Measurements from ENCODE around the gene SLC30A2. TPM values are rescaled to one million over a fixed set of nuclear protein-coding genes. Genes with fewer than 3 reads are reported as not detected.

The SLC30A2 gene
- polyA plus RNA-seq, 2 of the 4 experiments (the other 2 are of a cell fraction) = not detected

DNA sequence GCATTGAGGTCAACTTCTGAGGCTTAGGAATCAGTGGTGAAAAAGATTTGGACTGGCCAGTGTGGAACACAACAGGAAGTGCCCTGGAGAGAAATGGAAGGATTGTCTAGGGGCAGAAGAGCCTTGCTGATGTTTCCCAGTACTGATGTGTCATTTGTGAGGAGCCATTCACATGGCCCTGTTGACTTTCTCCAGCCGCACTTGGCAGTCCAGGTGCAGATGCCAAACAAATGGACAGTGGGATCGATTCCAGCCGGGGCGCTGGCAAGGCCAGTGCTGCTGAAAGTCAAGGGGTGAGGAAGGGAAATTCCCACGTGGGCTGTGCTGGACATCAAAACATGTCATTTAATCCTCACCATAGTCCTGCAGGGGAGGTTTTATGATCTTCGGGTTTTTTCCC is 26.4 kb upstream of the SLC30A2 start:
- Histone ChIP-seq H3K4me3 (no peak overlapping the region), H3K9me3 (no peaks in the 10 kb centered on the region), H3K4me2 (no peak overlapping the region), H3K27ac (no peak overlapping the region), H3K4me1 (no peaks in the 10 kb centered on the region)
- ChIA-PET CTCF (interaction anchor here (0.7 kb wide), 1 partner anchor 63 kb away, joined by 4 read pairs; no protein-coding TSS in a partner anchor), POLR2A (no interaction called here)
- TF ChIP-seq HOXB13 (CRISPR knock-in tag; IDR thresholded peaks at IDR 0.05; ENCODE audit: low read depth) = no peak
- TF ChIP-seq POLR2AphosphoS2 (conservative IDR thresholded peaks at IDR 0.05; ENCODE audit: low read length) = no peak
- TF ChIP-seq KDM1A (IDR thresholded peaks at IDR 0.05; ENCODE audit: low read depth) = no peak
- ATAC-seq (no peak), DNase-seq (ENCODE audit: low read depth in 1 of 2, low spot score in 1 of 2) (no peak), FAIRE-seq (no peak)
- WGBS (ENCODE audit: missing lambda C conversion rate) = 39% methylated on average over 6 of the region's 6 CpGs

DNA sequence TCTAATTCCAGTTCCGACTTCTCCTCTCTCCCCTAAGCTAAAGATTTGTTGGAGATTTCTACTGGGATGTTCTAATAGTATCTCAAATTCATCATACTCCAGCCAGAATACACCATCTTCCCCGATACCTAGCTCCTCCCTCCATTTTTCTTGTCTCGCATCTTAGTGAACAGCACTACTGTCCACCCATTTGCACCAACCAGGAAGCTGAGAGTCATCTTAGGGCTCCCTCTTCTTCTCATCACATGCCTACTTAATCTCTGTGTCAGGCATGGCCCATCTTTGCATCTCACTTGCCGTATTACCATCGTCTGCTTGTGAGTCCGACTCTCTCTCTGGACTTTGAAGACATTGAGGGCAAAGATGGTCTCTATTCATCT is 25.0 kb upstream of the SLC30A2 start:
- DNase-seq (ENCODE audit: low read depth in 1 of 2, low spot score in 1 of 2) (no peak), ATAC-seq (no peak), FAIRE-seq (no peak)
- Histone ChIP-seq H3K4me2 (no peak overlapping the region), H3K4me1 (no peaks in the 10 kb centered on the region), H3K9me3 (no peaks in the 10 kb centered on the region), H3K4me3 (no peak overlapping the region), H3K27ac (no peak overlapping the region)
- no peak for TF ChIP-seq ESRRA (IDR thresholded peaks at IDR 0.05; ENCODE audit: borderline replicate concordance, low read length)
- no peak for TF ChIP-seq GATA3 (IDR thresholded peaks at IDR 0.05; ENCODE audit: borderline replicate concordance)
- no peak for TF ChIP-seq RAD21 (conservative IDR thresholded peaks at IDR 0.05 in 1 of 2, IDR thresholded peaks at IDR 0.05 in 1 of 2)
- no peak for TF ChIP-seq HOXA7 (CRISPR knock-in tag; IDR thresholded peaks at IDR 0.05)
- TF ChIP-seq EHF (CRISPR knock-in tag; IDR thresholded peaks at IDR 0.05) = no peak
- no peak for TF ChIP-seq JUN (IDR thresholded peaks at IDR 0.05)
- no peak for TF ChIP-seq BHLHE40 (IDR thresholded peaks at IDR 0.05; ENCODE audit: low read depth, low read length)
- no peak for TF ChIP-seq KDM1A (IDR thresholded peaks at IDR 0.05; ENCODE audit: low read depth)
- WGBS (ENCODE audit: missing lambda C conversion rate) = 63% methylated on average over 6 of the region's 6 CpGs
- ChIA-PET POLR2A (no interaction called here), CTCF (interaction anchor here (1.3 to 1.4 kb wide), 2 partner anchors 12 to 15 kb away, joined by 3 read pairs; no protein-coding TSS in a partner anchor)

DNA sequence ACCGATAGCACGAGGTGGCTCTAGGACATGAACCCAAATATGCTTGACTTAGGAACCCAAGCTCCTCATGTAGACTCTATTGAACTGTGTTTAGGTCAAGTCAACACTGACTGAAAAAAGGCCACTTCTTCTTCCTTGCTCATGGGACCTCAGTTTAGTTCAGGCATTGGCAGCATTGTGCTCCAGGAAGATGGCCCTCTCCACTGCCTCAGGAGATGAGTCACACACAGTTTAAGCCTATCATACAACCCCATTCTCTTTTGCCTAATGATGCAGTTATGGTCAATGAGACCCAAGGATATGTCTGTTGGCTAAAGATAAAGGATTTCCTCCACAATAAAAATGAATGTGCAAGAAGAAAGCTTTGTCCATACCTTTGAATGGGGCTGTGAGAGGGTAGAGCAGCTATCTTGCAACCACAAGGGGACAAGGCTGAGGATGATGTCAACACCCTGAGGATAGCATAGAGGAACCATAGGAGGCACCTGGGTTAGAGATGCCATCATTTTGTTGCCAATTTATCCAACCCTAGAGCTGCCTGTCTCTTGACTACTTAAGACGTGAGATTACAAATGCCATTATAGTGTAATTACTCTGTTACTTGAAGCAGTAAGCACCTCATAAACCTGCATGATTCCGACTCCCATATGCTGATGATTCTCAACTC is 24.5 kb upstream of the SLC30A2 start:
- no peak overlapping the region for H3K27ac ChIP-seq
- TF ChIP-seq GATA3 (IDR thresholded peaks at IDR 0.05; ENCODE audit: borderline replicate concordance) = no peak
- no peak for TF ChIP-seq HOXB13 (CRISPR knock-in tag; IDR thresholded peaks at IDR 0.05; ENCODE audit: low read depth)
- TF ChIP-seq, protein P1, sequence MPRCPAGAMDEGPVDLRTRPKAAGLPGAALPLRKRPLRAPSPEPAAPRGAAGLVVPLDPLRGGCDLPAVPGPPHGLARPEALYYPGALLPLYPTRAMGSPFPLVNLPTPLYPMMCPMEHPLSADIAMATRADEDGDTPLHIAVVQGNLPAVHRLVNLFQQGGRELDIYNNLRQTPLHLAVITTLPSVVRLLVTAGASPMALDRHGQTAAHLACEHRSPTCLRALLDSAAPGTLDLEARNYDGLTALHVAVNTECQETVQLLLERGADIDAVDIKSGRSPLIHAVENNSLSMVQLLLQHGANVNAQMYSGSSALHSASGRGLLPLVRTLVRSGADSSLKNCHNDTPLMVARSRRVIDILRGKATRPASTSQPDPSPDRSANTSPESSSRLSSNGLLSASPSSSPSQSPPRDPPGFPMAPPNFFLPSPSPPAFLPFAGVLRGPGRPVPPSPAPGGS (IDR thresholded peaks at IDR 0.05) = no peak
- no peak for TF ChIP-seq RCOR1 (IDR thresholded peaks at IDR 0.05; ENCODE audit: low read depth, low read length)
- no peak for TF ChIP-seq ZC3H11A (IDR thresholded peaks at IDR 0.05)
- no peak for TF ChIP-seq ESRRA (IDR thresholded peaks at IDR 0.05; ENCODE audit: borderline replicate concordance, low read length)
- TF ChIP-seq NPAS2 (CRISPR knock-in tag; IDR thresholded peaks at IDR 0.05; ENCODE audit: borderline replicate concordance) = no peak
- TF ChIP-seq NFE2L2 (conservative IDR thresholded peaks at IDR 0.05; ENCODE audit: low read length) = no peak
- TF ChIP-seq EHF (CRISPR knock-in tag; IDR thresholded peaks at IDR 0.05) = no peak
- no peak for TF ChIP-seq CHD4 (IDR thresholded peaks at IDR 0.05; ENCODE audit: borderline replicate concordance)
- TF ChIP-seq PHF8 (IDR thresholded peaks at IDR 0.05; ENCODE audit: borderline replicate concordance, low read depth) = no peak
- TF ChIP-seq, protein P2, sequence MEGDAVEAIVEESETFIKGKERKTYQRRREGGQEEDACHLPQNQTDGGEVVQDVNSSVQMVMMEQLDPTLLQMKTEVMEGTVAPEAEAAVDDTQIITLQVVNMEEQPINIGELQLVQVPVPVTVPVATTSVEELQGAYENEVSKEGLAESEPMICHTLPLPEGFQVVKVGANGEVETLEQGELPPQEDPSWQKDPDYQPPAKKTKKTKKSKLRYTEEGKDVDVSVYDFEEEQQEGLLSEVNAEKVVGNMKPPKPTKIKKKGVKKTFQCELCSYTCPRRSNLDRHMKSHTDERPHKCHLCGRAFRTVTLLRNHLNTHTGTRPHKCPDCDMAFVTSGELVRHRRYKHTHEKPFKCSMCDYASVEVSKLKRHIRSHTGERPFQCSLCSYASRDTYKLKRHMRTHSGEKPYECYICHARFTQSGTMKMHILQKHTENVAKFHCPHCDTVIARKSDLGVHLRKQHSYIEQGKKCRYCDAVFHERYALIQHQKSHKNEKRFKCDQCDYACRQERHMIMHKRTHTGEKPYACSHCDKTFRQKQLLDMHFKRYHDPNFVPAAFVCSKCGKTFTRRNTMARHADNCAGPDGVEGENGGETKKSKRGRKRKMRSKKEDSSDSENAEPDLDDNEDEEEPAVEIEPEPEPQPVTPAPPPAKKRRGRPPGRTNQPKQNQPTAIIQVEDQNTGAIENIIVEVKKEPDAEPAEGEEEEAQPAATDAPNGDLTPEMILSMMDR (IDR thresholded peaks at IDR 0.05) = no peak
- no peak for ATAC-seq
- no peaks in the 10 kb centered on the region for H3K4me1 ChIP-seq
- ChIA-PET POLR2A (no interaction called here), CTCF (interaction anchor here (1.3 to 1.4 kb wide), 2 partner anchors 11 to 14 kb away, joined by 3 read pairs; no protein-coding TSS in a partner anchor)
- H3K9me3 ChIP-seq = no peaks in the 10 kb centered on the region
- WGBS (ENCODE audit: missing lambda C conversion rate) = 47% methylated on average over 4 of the region's 4 CpGs
- H3K4me3 ChIP-seq = no peak overlapping the region
- FAIRE-seq = no peak
- no peak overlapping the region for H3K4me2 ChIP-seq
- DNase-seq (ENCODE audit: low read depth in 1 of 2, low spot score in 1 of 2) = no peak
